Kidney (tissue), 14 donors: ENCODE results near the gene RXYLT1. TPM values are rescaled to one million over a fixed set of nuclear protein-coding genes. Genes with fewer than 3 reads are reported as not detected.
"Not testable (repeated sequence)": the region's sequence is repeated elsewhere in the genome, so short reads cannot be mapped to it uniquely, and the experiment has no call there.

Experiments used
- DNase-seq, 5 donors: peaks; one replicate each; pipeline ENCODE4 v3.0.0-alpha.2; 2013 to 2020
- FAIRE-seq: peaks from 2 replicates; lab custom pipeline; 2012; peaks lifted over from hg19 to GRCh38; lab: Jason Lieb, UNC
- H3K27ac ChIP-seq, 2 donors: one replicate each; pipeline ENCODE4 v1.7.0; 2013; ENCODE audit warnings: low read depth in 2 of 2, low read length in 2 of 2, inconsistent platforms in 1 of 2
- H3K27me3 ChIP-seq: one replicate; pipeline ENCODE4 v1.7.1; 2013; ENCODE audit warnings: low read length, inconsistent platforms; ENCODE audit not compliant: control insufficient read depth, insufficient read depth
- H3K36me3 ChIP-seq, 3 donors: one replicate each; pipeline versions ENCODE4 v1.7.0 to v1.7.1; 2013; ENCODE audit warnings: low read length in 3 of 3, control low read depth in 1 of 3, inconsistent platforms in 1 of 3; ENCODE audit not compliant: insufficient read depth in 3 of 3, control insufficient read depth in 2 of 3
- H3K4me1 ChIP-seq, 3 donors: one replicate each; pipeline versions ENCODE4 v1.7.0 to v1.7.1; 2013; ENCODE audit warnings: low read length in 3 of 3, inconsistent platforms in 1 of 3, low read depth in 1 of 3; ENCODE audit not compliant: control insufficient read depth in 2 of 3, insufficient read depth in 2 of 3
- H3K4me3 ChIP-seq, 3 donors: one replicate each; pipeline versions ENCODE4 v1.7.0 to v1.8.1; 2013; ENCODE audit warnings: low read length in 3 of 3, control low read depth in 1 of 3, inconsistent platforms in 1 of 3
- H3K9ac ChIP-seq, 3 donors: one replicate each; pipeline versions ENCODE4 v1.7.0 to v1.7.1; 2013; ENCODE audit warnings: low read length in 3 of 3, control low read depth in 1 of 3, inconsistent platforms in 1 of 3
- H3K9me3 ChIP-seq, 3 donors: one replicate each; pipeline versions ENCODE4 v1.7.0 to v1.7.1; 2013; ENCODE audit warnings: low read length in 3 of 3, control low read depth in 1 of 3, inconsistent platforms in 1 of 3; ENCODE audit not compliant: control insufficient read depth in 2 of 3, insufficient read depth in 1 of 3
- CTCF ChIP-seq: IDR thresholded peaks from 3 replicates; pipeline ENCODE4 v1.5.1; 2012; ENCODE audit warnings: mild to moderate bottlenecking, moderate library complexity, borderline replicate concordance; ENCODE audit not compliant: insufficient read depth; ENCODE audit errors: extremely low read depth
- intact Hi-C: fragments of 100-400 bp; cut with DNase I; formaldehyde crosslinking; loops from one replicate; pipeline ENCODE4 v1.11.1; 2022
- polyA plus RNA-seq: library from polyadenylated mRNA; stranded (reverse); fragments of 350-450 nt; fragmentation: Illumina TruSeq; extraction: RNeasy Lipid Tissue Mini Kit (QIAGEN cat#74804); gene quantifications from one replicate; pipeline ENCODE4 v1.2.3, GENCODE V29; 2014; ENCODE audit warnings: low read depth, low replicate concordance; ENCODE audit not compliant: insufficient read depth
- total RNA-seq: library from RNA; stranded (reverse); fragmentation: NEBNext Ultra II Directional; extraction: Animal tissue kit (Norgen Biotek cat#: 25700); gene quantifications from one replicate; pipeline ENCODE4 v1.2.1, GENCODE V29; 2021
- donor health status: control.
- donor health status: control.
- donor health status: control.
- donor health status: control.
- donor health status: control.
- donor health status: DM: yes; HTN: yes; CAD: no.
- donor health status: Normal renal cell carcinoma (clear cell type).

The RXYLT1 gene
- total and polyA plus RNA-seq, 2 donors from 2014 or later = 15.9 to 17.5 TPM

GRCh38 chr12:63841571-63841970 is 61.9 kb downstream of the RXYLT1 start:
- DNase-seq (no peak), FAIRE-seq (no peak)
- H3K27ac ChIP-seq = no peak overlapping the region
- no peak for TF ChIP-seq CTCF
- intact Hi-C loops = no loop called here
- H3K27me3 ChIP-seq = no peaks in the 10 kb centered on the region
- H3K36me3 ChIP-seq = no peaks in the 10 kb centered on the region
- H3K9me3 ChIP-seq = no peaks in the 10 kb centered on the region
- no peak overlapping the region for H3K9ac ChIP-seq
- peaks cover 3 to 5% (median 4%) of the 10 kb centered on the region in 3 donors for H3K4me1 ChIP-seq
- no peak overlapping the region for H3K4me3 ChIP-seq

DNA sequence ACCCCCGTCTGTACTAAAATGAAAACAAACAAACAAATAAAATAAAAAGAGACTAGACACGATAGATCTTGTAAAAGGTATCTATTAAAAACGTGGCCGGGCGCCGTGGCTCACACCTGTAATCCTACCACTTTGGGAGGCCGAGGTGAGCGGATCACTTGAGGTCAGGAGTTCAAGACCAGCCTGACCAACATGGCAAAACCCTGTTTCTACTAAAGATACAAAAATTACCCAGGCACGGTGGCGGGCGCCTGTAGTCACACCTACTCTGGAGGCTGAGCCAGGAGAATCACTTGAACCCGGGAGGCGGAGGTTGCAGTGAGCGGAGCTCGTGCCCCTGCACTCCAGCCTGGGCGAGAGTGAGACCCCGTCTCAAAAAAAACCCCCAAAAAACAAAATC is 63.0 kb downstream of the RXYLT1 start:
- H3K4me1 ChIP-seq, H3K27me3 ChIP-seq, H3K36me3 ChIP-seq, FAIRE-seq, DNase-seq, H3K9me3 ChIP-seq, H3K9ac ChIP-seq, H3K27ac ChIP-seq, intact Hi-C loops: not testable (repeated sequence)
- H3K4me3 ChIP-seq = peak overlapping the region in 1 of 3 donors; percentile 99

- FAIRE-seq = no peak
These were observed 63.6 kb downstream of the RXYLT1 start for GRCh38 chr12:63843254-63843720.

More at GRCh38 chr12:63843254-63843720, 63.6 kb downstream of the RXYLT1 start:
- peaks cover 3 to 9% (median 4%) of the 10 kb centered on the region in 3 donors for H3K4me1 ChIP-seq
- DNase-seq = no peak
- TF ChIP-seq CTCF = no peak
- peak overlapping the region; percentile 61 to 99 (median 69) for H3K4me3 ChIP-seq
- H3K9ac ChIP-seq = peak overlapping the region; percentile 42 to 51 (median 50)
- H3K27ac ChIP-seq = peak overlapping the region; percentile 85 to 90
- intact Hi-C loops = no loop called here
- H3K36me3 ChIP-seq = no peaks in the 10 kb centered on the region
- no peaks in the 10 kb centered on the region for H3K27me3 ChIP-seq
- no peaks in the 10 kb centered on the region for H3K9me3 ChIP-seq
